Neuronal stem cell (in vitro differentiated cells): ENCODE data around the gene ARTN. TPM values are rescaled to one million over a fixed set of nuclear protein-coding genes. Genes with fewer than 3 reads are reported as not detected.
A peak's percentile ranks its signal among the peaks of the same experiment; 100 is the strongest.

Source experiments
- DNase-seq: peaks from one replicate; pipeline ENCODE4 v3.0.0-alpha.2; 2013; ENCODE audit warnings: low spot score
- H2AFZ ChIP-seq: one replicate; pipeline ENCODE4 v1.6.1; 2013; ENCODE audit warnings: mild to moderate bottlenecking, low read length, inconsistent platforms
- H2AK5ac ChIP-seq: 2 replicates; pipeline ENCODE4 v1.6.1; 2013; ENCODE audit warnings: low read depth, mild to moderate bottlenecking, inconsistent platforms, low read length, moderate library complexity, mixed read lengths
- H2BK120ac ChIP-seq: 2 replicates; pipeline ENCODE4 v1.6.1; 2013; ENCODE audit warnings: low read depth, mild to moderate bottlenecking, inconsistent platforms, low read length, moderate library complexity, mixed read lengths
- H2BK12ac ChIP-seq: one replicate; pipeline ENCODE4 v1.6.1; 2013; ENCODE audit warnings: low read length, inconsistent platforms
- H2BK15ac ChIP-seq: 2 replicates; pipeline ENCODE4 v1.6.1; 2013; ENCODE audit warnings: mild to moderate bottlenecking, low read length, inconsistent platforms, mixed read lengths
- H2BK5ac ChIP-seq: one replicate; pipeline ENCODE4 v1.6.1; 2013; ENCODE audit warnings: inconsistent platforms, mild to moderate bottlenecking, low read length, moderate library complexity
- H3K14ac ChIP-seq: one replicate; pipeline ENCODE4 v1.6.1; 2013; ENCODE audit warnings: low read length, inconsistent platforms
- H3K18ac ChIP-seq: 2 replicates; pipeline ENCODE4 v1.6.1; 2013; ENCODE audit warnings: low read length, inconsistent platforms
- H3K23ac ChIP-seq: 2 replicates; pipeline ENCODE4 v1.6.1; 2013; ENCODE audit warnings: low read depth, mild to moderate bottlenecking, mixed read lengths, low read length, inconsistent platforms; ENCODE audit not compliant: poor library complexity
- H3K27ac ChIP-seq: replicated peaks from 3 replicates; pipeline ENCODE4 v1.5.1; 2013; ENCODE audit warnings: low read length, inconsistent platforms
- H3K27me3 ChIP-seq, 3 experiments: 2 replicates each; pipeline ENCODE4 v1.6.1; 2013; ENCODE audit warnings: low read length in 3 of 3, mild to moderate bottlenecking in 2 of 3, inconsistent platforms in 1 of 3, low read depth in 1 of 3, mixed read lengths in 1 of 3, moderate library complexity in 1 of 3; ENCODE audit not compliant: control insufficient read depth in 3 of 3, insufficient read depth in 3 of 3
- H3K36me3 ChIP-seq, 2 donors: replicated peaks in 1 of 2; 2 replicates each; pipeline ENCODE4 v1.6.1; 2013; ENCODE audit warnings: low read length in 2 of 2; ENCODE audit not compliant: control insufficient read depth in 2 of 2, insufficient read depth in 2 of 2
- H3K4ac ChIP-seq: 2 replicates; pipeline ENCODE4 v1.6.1; 2013; ENCODE audit warnings: inconsistent platforms, mild to moderate bottlenecking, low read length, moderate library complexity
- H3K4me1 ChIP-seq, 2 donors: 1 replicate in 1 of 2; 2 replicates in 1 of 2; pipeline ENCODE4 v1.6.1; 2013; ENCODE audit warnings: low read length in 2 of 2, low read depth in 1 of 2; ENCODE audit not compliant: control insufficient read depth in 2 of 2, insufficient read depth in 1 of 2
- H3K4me2 ChIP-seq: one replicate; pipeline ENCODE4 v1.6.1; 2013; ENCODE audit warnings: mild to moderate bottlenecking, low read length, inconsistent platforms; ENCODE audit not compliant: insufficient read depth, poor library complexity, severe bottlenecking
- H3K4me3 ChIP-seq, 2 donors: 2 replicates each; pipeline ENCODE4 v1.5.1; 2013; ENCODE audit warnings: low read length in 2 of 2, mild to moderate bottlenecking in 2 of 2, inconsistent platforms in 1 of 2, moderate library complexity in 1 of 2
- H3K79me1 ChIP-seq: one replicate; pipeline ENCODE4 v1.6.1; 2013; ENCODE audit warnings: low read depth, mild to moderate bottlenecking, inconsistent platforms, low read length, moderate library complexity
- H3K9ac ChIP-seq: one replicate; pipeline ENCODE4 v1.6.1; 2013; ENCODE audit warnings: mild to moderate bottlenecking, low read depth, low read length, inconsistent platforms; ENCODE audit not compliant: poor library complexity
- H3K9me3 ChIP-seq, 2 donors: replicated peaks in 1 of 2; 2 replicates each; pipeline versions ENCODE3 to v1.6.1; 2013; ENCODE audit warnings: low read length in 2 of 2, mild to moderate bottlenecking in 2 of 2, inconsistent platforms in 1 of 2, low read depth in 1 of 2, mixed read lengths in 1 of 2, moderate library complexity in 1 of 2; ENCODE audit not compliant: control insufficient read depth in 2 of 2, insufficient read depth in 1 of 2
- H4K8ac ChIP-seq: one replicate; pipeline ENCODE4 v1.6.1; 2013; ENCODE audit warnings: low read depth, mild to moderate bottlenecking, inconsistent platforms, low read length, moderate library complexity
- H4K91ac ChIP-seq: one replicate; pipeline ENCODE4 v1.6.1; 2013; ENCODE audit warnings: low read length, low read depth, mild to moderate bottlenecking, inconsistent platforms; ENCODE audit not compliant: poor library complexity
- WGBS, 2 donors: extraction: QIAGEN DNeasy Blood & Tissue Kit; methylation state at CpG; one replicate each; pipeline ENCODE4 v1.1.7; 2013; ENCODE audit warnings: missing lambda C conversion rate in 2 of 2, mixed read lengths in 1 of 2; ENCODE audit not compliant: insufficient read length in 2 of 2, insufficient replicate concordance in 1 of 2; ENCODE audit errors: extremely low coverage in 2 of 2; 5-methylcytosine and 5-hydroxymethylcytosine counted together
- polyA plus RNA-seq, 2 experiments: library from polyadenylated mRNA; stranded (reverse); fragments of 200-250 nt; gene quantifications; one replicate each; pipeline ENCODE4 v1.2.3, GENCODE V29; 2013

Gene ARTN, protein sequence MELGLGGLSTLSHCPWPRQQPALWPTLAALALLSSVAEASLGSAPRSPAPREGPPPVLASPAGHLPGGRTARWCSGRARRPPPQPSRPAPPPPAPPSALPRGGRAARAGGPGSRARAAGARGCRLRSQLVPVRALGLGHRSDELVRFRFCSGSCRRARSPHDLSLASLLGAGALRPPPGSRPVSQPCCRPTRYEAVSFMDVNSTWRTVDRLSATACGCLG
- 2.7 TPM for polyA plus RNA-seq (2013, experiment 1 of 2)
- polyA plus RNA-seq (2013, experiment 2 of 2), result 2.4 TPM

DNA sequence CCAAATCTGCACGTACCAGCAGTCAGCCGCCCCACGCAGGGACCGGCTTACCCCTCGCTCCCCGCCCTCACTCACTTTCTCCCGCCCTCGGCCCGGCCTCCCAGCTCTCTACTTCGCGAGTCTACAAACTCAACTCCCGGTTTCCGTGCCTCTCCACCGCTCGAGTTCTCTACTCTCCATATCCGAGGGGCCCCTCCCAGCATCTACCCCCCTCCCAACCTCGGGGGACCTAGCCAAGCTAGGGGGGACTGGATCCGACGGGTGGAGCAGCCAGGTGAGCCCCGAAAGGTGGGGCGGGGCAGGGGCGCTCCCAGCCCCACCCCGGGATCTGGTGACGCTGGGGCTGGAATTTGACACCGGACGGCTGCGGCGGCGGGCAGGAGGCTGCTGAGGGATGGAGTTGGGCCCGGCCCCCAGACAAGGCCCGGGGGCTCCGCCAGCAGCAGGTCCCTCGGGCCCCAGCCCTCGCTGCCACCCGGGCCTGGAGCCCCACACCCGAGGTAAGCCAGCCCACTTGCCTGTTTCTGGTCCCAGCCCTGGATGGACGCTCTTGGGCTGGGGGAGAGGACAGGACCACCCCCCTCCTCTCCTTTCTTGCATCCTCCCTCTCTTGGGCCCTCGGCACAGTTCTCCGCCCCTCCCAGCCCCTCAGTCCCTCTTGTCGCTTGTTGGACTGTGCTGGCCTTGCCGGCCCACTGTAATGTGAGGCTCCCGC, at the start of gene ARTN:
Gene ARTN, plus strand, starts transcription at position 416 of the 715 bp plus-strand sequence. CDS start 1,856 bp downstream, outside the sequence.
- peak; percentile 53 for DNase-seq

DNA sequence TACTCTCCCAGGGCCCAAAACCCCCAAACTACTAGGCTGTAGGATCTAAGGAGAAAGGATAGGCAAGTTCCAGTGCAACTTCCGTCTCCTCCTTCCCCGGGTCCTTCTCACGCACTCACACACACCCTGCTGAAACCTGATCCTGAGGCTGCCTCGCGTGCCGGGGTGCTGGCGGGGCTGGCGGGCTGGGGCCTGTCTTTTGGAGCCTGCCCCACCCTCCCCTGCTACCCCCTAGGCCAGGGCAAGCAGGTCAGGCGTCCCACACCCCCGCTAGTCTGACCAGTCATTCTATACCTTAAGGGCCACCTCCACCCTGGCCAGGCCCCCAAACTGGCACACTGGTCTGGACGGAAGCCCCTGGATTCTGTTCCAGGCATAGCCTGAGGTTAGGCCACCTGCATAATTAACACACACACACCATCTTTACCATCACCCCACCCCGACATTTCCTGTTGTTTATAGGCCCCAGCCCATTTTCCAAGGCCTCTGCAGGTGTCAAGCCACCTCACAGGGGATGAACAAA, 48.3 kb upstream of the ARTN start:
- H2AK5ac ChIP-seq, result no peak overlapping the region
- H3K27ac ChIP-seq, result no peak overlapping the region
- H3K18ac ChIP-seq, result peak overlapping the region; percentile 73
- no peak overlapping the region for H3K4ac ChIP-seq
- peaks cover 2% of the 10 kb centered on the region for H3K79me1 ChIP-seq
- DNase-seq, result peak; percentile 6
- H4K91ac ChIP-seq, result no peak overlapping the region
- H2BK5ac ChIP-seq, result no peak overlapping the region
- H3K4me2 ChIP-seq, result no peak overlapping the region
- H2BK120ac ChIP-seq, result no peak overlapping the region
- no peak overlapping the region for H2BK15ac ChIP-seq
- H4K8ac ChIP-seq, result no peak overlapping the region
- peaks cover 0 to 1% of the 10 kb centered on the region in 2 donors for H3K36me3 ChIP-seq
- peak overlapping the region; percentile 20 for H3K23ac ChIP-seq
- H2AFZ ChIP-seq, result no peak overlapping the region
- H3K27me3 ChIP-seq, result no peaks in the 10 kb centered on the region
- peaks cover 0 to 16% of the 10 kb centered on the region in 2 donors for H3K4me1 ChIP-seq
- no peaks in the 10 kb centered on the region for H3K9me3 ChIP-seq
- H3K14ac ChIP-seq, result no peak overlapping the region
- no CpG with 5 or more reads among the region's 12 CpGs for WGBS, 2 donors
- H3K4me3 ChIP-seq, result no peak overlapping the region
- H2BK12ac ChIP-seq, result no peak overlapping the region
- peak overlapping the region; percentile 6 for H3K9ac ChIP-seq

More for the DNA sequence above, at the start of gene ARTN:
- H3K4ac ChIP-seq, result peak within 1 kb of the TSS; percentile 78
- peak within 1 kb of the TSS; percentile 82 for H2BK12ac ChIP-seq
- H3K79me1 ChIP-seq, result peaks cover 1% of the 10 kb centered on the region
- H3K4me3 ChIP-seq, result peak within 1 kb of the TSS in 1 of 2 donors; percentile 81
- H2BK5ac ChIP-seq, result peak within 1 kb of the TSS; percentile 59
- peak within 1 kb of the TSS; percentile 93 for H3K18ac ChIP-seq
- peak within 1 kb of the TSS; percentile 75 for H4K8ac ChIP-seq
- peak within 1 kb of the TSS; percentile 80 for H2BK15ac ChIP-seq
- peak within 1 kb of the TSS; percentile 79 for H3K9ac ChIP-seq
- peak within 1 kb of the TSS; percentile 80 for H3K4me2 ChIP-seq
- no peak within 1 kb of the TSS for H4K91ac ChIP-seq
- H3K23ac ChIP-seq, result peak within 1 kb of the TSS; percentile 92
- peak within 1 kb of the TSS; percentile 48 for H2AFZ ChIP-seq
- H3K27me3 ChIP-seq, result peaks cover 4 to 22% (median 14%) of the 10 kb centered on the region in 3 experiments
- H3K27ac ChIP-seq, result no peak within 1 kb of the TSS
- H2BK120ac ChIP-seq, result peak within 1 kb of the TSS; percentile 56
- H3K14ac ChIP-seq, result peak within 1 kb of the TSS; percentile 40
- H3K36me3 ChIP-seq, result peaks cover 0 to 8% of the 10 kb centered on the region in 2 donors
- peaks cover 8 to 23% of the 10 kb centered on the region in 2 donors for H3K4me1 ChIP-seq
- peak within 1 kb of the TSS; percentile 90 for H2AK5ac ChIP-seq
- H3K9me3 ChIP-seq, result no peaks in the 10 kb centered on the region
- no CpG with 5 or more reads among the region's 42 CpGs for WGBS, 2 donors

DNA sequence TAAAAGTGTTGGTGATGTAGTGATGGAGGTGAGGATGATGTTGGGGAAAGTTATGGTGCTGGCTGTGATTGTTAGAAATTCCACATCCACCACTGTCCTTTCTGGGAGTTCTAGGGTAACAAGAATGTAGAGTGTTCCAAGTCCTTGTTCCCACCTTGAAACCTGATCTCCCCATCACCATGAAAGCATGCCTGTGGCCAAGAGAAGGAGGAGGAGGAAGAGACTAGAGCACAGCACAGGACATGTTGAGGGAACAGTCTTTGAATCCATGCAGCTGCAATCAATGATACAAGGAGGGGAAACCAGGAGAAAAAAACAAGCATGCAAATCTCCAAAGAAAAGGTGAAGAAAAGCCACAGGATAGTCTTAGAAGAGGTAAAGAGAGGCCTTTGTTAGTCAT, 45.9 kb upstream of the ARTN start:
- Histone ChIP-seq H3K36me3 (no peaks in the 10 kb centered on the region), H3K4ac (no peak overlapping the region), H4K8ac (no peak overlapping the region), H3K9me3 (no peaks in the 10 kb centered on the region), H3K23ac (no peak overlapping the region), H2BK12ac (no peak overlapping the region), H2BK5ac (no peak overlapping the region), H3K4me3 (no peak overlapping the region), H4K91ac (no peak overlapping the region), H3K27me3 (no peaks in the 10 kb centered on the region), H2BK15ac (no peak overlapping the region), H2BK120ac (no peak overlapping the region), H2AFZ (no peak overlapping the region), H2AK5ac (no peak overlapping the region), H3K79me1 (peaks cover 2% of the 10 kb centered on the region), H3K27ac (no peak overlapping the region), H3K18ac (no peak overlapping the region), H3K14ac (no peak overlapping the region), H3K9ac (no peak overlapping the region), H3K4me1 (peaks cover 0 to 14% of the 10 kb centered on the region in 2 donors), H3K4me2 (no peak overlapping the region)
- DNase-seq, result no peak

DNA sequence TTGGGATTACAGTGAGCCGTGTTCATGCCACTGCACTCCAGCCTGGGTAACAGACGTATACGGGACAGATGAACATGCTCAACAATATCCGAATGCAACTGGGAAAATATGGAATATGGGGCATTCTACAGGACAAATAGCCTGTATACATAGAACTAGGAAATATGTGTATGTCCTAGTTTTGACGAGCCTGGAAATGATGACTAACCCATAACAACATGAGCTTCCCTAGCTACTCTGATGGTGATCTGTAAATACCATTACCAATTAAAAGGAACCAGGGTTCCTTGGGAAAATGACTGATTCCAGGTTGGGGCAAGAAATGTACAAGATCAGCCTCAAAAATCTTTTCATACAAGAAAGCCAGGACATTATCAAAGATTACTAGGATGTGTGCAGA, 42.8 kb upstream of the ARTN start:
- Histone ChIP-seq H3K9me3 (no peaks in the 10 kb centered on the region), H3K4ac (no peak overlapping the region), H2AFZ (no peak overlapping the region), H3K27ac (no peak overlapping the region), H3K9ac (no peak overlapping the region), H3K27me3 (no peaks in the 10 kb centered on the region), H4K91ac (no peak overlapping the region), H3K79me1 (no peaks in the 10 kb centered on the region), H4K8ac (no peak overlapping the region), H2BK5ac (no peak overlapping the region), H3K36me3 (peaks cover 0 to 14% of the 10 kb centered on the region in 2 donors), H2BK15ac (no peak overlapping the region), H3K18ac (no peak overlapping the region), H3K4me3 (no peak overlapping the region), H3K23ac (no peak overlapping the region), H3K4me1 (peaks cover 0 to 6% of the 10 kb centered on the region in 2 donors), H3K14ac (no peak overlapping the region), H2BK12ac (no peak overlapping the region), H3K4me2 (no peak overlapping the region), H2AK5ac (no peak overlapping the region), H2BK120ac (no peak overlapping the region)
- no peak for DNase-seq
- no CpG with 5 or more reads among the region's 5 CpGs for WGBS, 2 donors
